ENCODE results near the gene C9orf72.

DNA sequence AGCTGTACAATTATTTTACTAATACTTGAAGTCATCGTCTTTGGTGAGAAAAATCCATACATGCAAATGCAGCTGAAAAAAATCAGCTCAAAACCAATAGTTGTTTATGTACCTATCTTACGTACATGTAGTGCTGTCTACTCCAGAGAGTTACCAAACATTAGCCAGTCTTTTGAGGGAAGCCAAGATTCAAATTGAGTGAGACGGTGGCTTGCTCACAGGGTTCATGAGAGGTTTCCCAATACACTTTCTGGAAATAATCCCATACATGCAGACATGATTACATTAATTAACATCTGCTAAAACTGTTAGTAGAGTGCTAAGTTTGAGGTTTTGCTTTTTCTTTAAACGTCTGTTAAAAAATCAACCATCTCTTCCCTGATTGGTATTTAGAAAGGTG lies 2.3 kb downstream of the C9orf72 start:
- TF ChIP-seq EZH2 (IDR thresholded peaks at IDR 0.05) (no peak), POLR2AphosphoS5 (IDR thresholded peaks at IDR 0.05; ENCODE audit: borderline replicate concordance, low read depth, low read length) (no peak), FOXP2 (optimal IDR thresholded peaks at IDR 0.05; ENCODE audit: control extremely low read depth, extremely low read length, insufficient read depth) (no peak)

Measured in SK-N-MC (cell line).